ENCODE measurements around the gene KCNQ2. TPM values are rescaled to one million over a fixed set of nuclear protein-coding genes. Genes with fewer than 3 reads are reported as not detected.

KCNQ2 gene
- total and polyA plus RNA-seq, 10 donors, result 0.13 to 3.5 (median 0.45) TPM; not detected in 2

DNA sequence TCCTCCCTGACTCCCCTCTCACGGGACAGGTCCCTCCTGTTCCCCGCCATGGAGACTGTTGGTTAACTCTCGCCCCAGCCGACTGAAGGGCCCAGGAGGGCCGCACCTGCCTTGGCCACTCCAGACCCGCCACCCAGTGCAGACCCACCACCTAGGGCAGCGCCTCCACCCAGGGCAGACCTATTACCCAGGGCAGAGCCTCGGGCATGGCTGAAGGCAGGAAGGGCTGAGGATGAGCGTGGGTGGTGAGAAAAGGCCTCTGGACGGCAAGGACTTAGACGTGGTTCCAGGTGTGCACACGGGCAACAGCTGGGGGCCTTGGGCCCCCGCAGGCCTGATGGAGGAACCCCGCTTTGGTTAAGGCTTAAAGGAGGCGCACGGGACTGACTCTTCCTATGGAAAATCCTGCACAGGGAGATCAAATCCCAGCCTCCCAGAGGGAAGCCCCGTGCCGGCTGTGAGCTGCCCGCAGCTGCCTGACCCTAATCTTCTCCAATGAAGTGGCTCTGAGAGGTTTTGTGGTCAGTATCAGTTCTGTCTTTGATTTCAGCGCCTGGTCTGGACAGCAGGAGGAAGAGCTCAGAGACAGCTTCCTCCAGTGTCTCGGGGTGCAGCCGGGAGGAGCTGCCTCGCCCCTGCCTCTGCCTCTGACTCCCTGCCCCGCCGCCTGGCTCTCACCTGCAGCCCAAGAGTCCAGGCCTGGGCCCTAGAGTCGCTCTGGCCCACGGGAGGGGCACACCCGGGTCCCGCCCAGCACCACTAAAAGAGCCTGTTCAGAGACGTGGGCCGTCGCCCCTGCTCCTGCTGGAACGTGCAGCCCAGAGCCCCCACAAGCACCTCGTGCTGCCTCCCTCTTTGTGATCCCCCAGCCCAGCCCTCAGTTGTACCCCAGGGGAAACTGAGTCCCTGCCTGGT lies 99.2 kb downstream of the KCNQ2 start:
- no peaks in the 10 kb centered on the region for H3K9me3 ChIP-seq
- TF ChIP-seq, protein P1, sequence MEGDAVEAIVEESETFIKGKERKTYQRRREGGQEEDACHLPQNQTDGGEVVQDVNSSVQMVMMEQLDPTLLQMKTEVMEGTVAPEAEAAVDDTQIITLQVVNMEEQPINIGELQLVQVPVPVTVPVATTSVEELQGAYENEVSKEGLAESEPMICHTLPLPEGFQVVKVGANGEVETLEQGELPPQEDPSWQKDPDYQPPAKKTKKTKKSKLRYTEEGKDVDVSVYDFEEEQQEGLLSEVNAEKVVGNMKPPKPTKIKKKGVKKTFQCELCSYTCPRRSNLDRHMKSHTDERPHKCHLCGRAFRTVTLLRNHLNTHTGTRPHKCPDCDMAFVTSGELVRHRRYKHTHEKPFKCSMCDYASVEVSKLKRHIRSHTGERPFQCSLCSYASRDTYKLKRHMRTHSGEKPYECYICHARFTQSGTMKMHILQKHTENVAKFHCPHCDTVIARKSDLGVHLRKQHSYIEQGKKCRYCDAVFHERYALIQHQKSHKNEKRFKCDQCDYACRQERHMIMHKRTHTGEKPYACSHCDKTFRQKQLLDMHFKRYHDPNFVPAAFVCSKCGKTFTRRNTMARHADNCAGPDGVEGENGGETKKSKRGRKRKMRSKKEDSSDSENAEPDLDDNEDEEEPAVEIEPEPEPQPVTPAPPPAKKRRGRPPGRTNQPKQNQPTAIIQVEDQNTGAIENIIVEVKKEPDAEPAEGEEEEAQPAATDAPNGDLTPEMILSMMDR (IDR thresholded peaks at IDR 0.05 in 8 of 11, conservative IDR thresholded peaks at IDR 0.05 in 3 of 11), result no peak
- TF ChIP-seq POLR2AphosphoS5 (IDR thresholded peaks at IDR 0.05) (no peak), POLR2A (IDR thresholded peaks at IDR 0.05) (no peak)
- H3K36me3 ChIP-seq, result no peaks in the 10 kb centered on the region
- intact Hi-C loops (cut with DNase I; ENCODE audit: low total_unique reads), result no loop called here
- no peak overlapping the region for H3K4me3 ChIP-seq
- no peak for DNase-seq
- 70 to 72% (median 71%) methylated on average over 24 to 34 of the region's 34 CpGs for WGBS, 5 donors
- H3K4me1 ChIP-seq, result peaks cover 0 to 6% (median 0%) of the 10 kb centered on the region in 6 donors
- H3K27ac ChIP-seq, result no peak overlapping the region
- peaks cover 0 to 88% (median 17%) of the 10 kb centered on the region in 7 donors for H3K27me3 ChIP-seq (replicated peaks in 1 of 7)

DNA sequence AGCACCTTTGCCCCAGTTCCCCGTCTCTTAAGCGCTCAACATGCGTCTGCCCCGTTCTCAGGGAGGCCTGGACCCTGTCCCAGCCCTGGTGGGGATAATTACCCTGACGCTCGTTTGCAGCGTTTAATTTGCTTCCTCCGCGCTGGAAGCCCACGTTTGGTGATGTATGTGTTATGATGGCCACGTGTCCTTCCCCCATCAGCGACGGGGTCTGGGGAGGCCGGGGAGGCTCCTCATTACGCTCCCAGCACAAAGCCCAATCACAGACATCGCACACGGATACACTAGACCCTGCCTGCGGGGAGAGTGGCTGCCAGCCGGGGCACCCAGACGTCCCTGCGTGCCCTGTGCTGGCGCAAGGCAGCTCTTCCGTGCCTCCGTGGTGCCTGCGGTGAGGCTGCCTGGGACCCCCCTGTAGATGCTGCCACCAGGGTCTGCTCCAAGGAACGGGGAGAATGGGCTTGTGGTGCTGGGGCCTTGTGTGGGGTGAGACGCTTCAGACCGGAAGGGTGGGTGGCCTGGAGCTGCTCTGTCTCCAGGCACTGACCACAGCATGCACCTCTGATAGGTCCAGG lies 101.1 kb downstream of the KCNQ2 start:
- Histone ChIP-seq H3K4me3 (no peak overlapping the region), H3K27me3 (replicated peaks in 1 of 7) (peaks cover 0 to 86% (median 9%) of the 10 kb centered on the region in 7 donors), H3K36me3 (no peaks in the 10 kb centered on the region), H3K4me1 (peaks cover 0 to 16% (median 0%) of the 10 kb centered on the region in 6 donors), H3K27ac (no peak overlapping the region), H3K9me3 (no peaks in the 10 kb centered on the region)
- WGBS, 5 donors, result 73 to 83% (median 77%) methylated on average over 25 to 28 of the region's 28 CpGs
- intact Hi-C loops (cut with DNase I; ENCODE audit: low total_unique reads), result no loop called here
- TF ChIP-seq POLR2AphosphoS5 (IDR thresholded peaks at IDR 0.05) (no peak), POLR2A (IDR thresholded peaks at IDR 0.05) (no peak)
- TF ChIP-seq, protein P1 (IDR thresholded peaks at IDR 0.05 in 8 of 11, conservative IDR thresholded peaks at IDR 0.05 in 3 of 11), result no peak
- DNase-seq, result no peak

DNA sequence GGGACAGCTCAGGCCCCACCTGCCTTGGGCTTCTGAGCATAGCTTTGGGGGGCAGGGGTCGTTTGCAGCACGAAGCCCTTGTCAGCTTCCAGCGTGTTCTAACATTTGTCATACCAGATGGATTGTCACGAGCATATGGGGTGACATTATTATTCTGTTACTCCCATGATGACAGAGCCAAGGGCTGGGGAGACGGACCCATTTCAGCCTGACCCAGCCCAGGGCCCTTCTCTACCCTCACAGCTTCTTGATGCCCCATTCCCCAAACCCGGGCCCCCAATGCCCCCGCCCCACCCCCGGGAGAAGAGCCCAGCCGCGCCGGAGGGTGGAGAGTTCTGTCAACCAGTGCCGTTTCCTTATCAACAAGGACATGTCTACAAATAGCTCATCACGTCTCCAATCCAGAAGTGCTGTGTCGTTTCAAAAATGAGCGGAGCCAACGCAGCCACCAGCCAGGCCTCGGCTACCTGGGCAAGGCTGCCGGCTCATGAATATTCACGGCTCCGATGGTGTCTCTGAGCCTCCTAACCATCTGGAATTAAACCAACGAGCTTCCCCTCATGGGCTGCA lies 101.8 kb downstream of the KCNQ2 start:
- H3K9me3 ChIP-seq, result no peaks in the 10 kb centered on the region
- H3K4me3 ChIP-seq, result no peak overlapping the region
- H3K27ac ChIP-seq, result no peak overlapping the region
- H3K4me1 ChIP-seq, result peaks cover 0 to 16% (median 0%) of the 10 kb centered on the region in 6 donors
- intact Hi-C loops (cut with DNase I; ENCODE audit: low total_unique reads), result no loop called here
- peak in 1 of 3 donors; percentile 15 for TF ChIP-seq POLR2AphosphoS5 (IDR thresholded peaks at IDR 0.05)
- no peak for TF ChIP-seq POLR2A (IDR thresholded peaks at IDR 0.05)
- TF ChIP-seq, protein P1 (IDR thresholded peaks at IDR 0.05 in 8 of 11, conservative IDR thresholded peaks at IDR 0.05 in 3 of 11), result no peak
- no peak for DNase-seq
- H3K36me3 ChIP-seq, result no peaks in the 10 kb centered on the region
- 37 to 45% (median 41%) methylated on average over 18 to 21 of the region's 21 CpGs for WGBS, 5 donors
- peaks cover 0 to 83% (median 9%) of the 10 kb centered on the region in 7 donors for H3K27me3 ChIP-seq (replicated peaks in 1 of 7)

Data from spleen (tissue), 11 donors.